ENCODE data around the gene DNLZ.
"Not testable (repeated sequence)": the region's sequence is repeated elsewhere in the genome, so short reads cannot be mapped to it uniquely, and the experiment has no call there.

Gene DNLZ

GRCh38 chr9:136328011-136328621 lies 35.4 kb downstream of the DNLZ start:
- DNase-seq = no peak
- intact Hi-C loops (cut with DNase I) = no loop called here

GRCh38 chr9:136327304-136327974 lies 36.1 kb downstream of the DNLZ start, which contains the start of gene GPSM1:
Gene GPSM1 (plus strand): TSS chr9:136327539. CDS start chr9:136327696, 157 bp downstream.
- intact Hi-C loops (cut with DNase I) = no loop called here
- DNase-seq = peak in 38 of 42 donors; percentile 43 to 80 (median 60)

- no peak for DNase-seq
- intact Hi-C loops (cut with DNase I) = no loop called here
These were observed 36.7 kb downstream of the DNLZ start for GRCh38 chr9:136326761-136327303.

GRCh38 chr9:136326061-136326760 lies 37.3 kb downstream of the DNLZ start:
- DNase-seq = peak in 23 of 42 donors; percentile 20 to 70 (median 39)
- intact Hi-C loops (cut with DNase I) = no loop called here

- intact Hi-C loops (cut with DNase I) = no loop called here
- no peak for DNase-seq
These were observed 38.2 kb downstream of the DNLZ start for GRCh38 chr9:136325358-136325757.

GRCh38 chr9:136324501-136325300 lies 38.8 kb downstream of the DNLZ start:
- DNase-seq = no peak
- intact Hi-C loops (cut with DNase I) = no loop called here

- no peak for DNase-seq
- intact Hi-C loops (cut with DNase I) = no loop called here
These were observed 40.2 kb downstream of the DNLZ start for GRCh38 chr9:136323371-136323789.

DNA sequence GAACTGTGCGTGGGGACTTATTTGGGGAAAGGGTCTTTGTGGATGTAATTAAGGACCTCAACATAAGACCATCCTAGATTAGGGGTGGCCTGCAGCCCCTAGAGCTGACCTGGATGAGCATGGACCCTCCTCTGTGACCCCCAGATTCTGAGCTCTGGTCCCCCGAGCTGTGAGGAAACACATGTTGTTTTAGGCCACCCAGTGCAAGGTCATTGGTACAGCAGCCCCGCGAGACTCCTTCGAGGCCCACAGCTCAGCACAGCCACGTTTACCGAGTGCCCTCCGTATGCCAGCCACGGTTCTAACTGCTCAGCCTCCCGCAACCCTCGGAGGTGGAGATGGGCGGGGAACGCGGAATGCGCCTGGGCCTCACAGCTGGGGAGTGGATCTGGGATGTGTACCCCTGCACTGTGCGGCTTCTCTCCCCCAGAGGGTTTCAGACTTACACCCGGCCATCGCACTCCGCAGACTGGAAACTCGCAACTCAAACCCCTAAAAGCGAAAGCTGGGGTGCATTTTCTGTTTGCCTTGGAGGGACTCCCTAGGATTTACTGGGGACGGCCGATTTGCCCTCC lies 40.7 kb downstream of the DNLZ start:
- intact Hi-C loops (cut with DNase I) = no loop called here
- no peak for DNase-seq

DNA sequence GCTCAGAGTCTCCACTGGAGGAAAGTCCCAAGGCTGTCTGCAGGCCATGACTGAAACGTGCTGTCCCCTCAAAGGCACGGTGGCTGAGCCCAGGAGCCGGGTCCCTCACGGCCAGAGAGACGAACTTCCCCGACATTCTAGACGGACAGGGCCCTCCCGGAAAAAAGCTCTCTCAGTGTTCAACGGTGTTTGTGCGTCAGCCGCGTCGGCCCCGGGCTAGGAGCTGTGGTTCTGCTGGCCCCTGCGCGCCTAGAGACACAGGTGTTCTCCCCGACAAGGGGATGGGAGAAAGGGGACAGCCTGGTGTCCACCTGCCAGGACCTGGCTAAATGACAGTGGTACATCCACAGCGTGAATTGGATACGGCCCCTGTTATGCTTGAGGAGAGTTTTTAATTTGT lies 42.0 kb downstream of the DNLZ start:
- intact Hi-C loops (cut with DNase I) = no loop called here
- DNase-seq = no peak

DNA sequence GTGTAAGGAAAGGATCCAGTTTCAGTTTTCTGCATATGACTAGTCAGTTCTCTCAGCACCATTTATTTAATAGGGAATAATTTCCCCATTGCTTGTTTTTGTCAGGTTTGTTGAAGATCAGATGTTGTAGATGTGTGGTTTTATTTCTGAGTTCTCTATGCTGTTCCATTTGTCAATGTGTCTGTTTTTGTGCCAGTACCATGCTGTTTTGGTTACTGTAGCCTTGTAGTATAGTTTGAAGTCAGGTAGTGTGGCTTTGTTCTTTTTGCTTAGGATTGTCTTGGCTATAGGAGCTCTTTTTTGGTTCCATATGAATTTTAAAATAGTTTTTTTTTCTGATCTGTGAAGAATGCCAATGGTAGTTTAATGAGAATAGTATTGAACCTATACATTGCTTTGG lies 42.6 kb downstream of the DNLZ start:
- DNase-seq; intact Hi-C loops (cut with DNase I): not testable (repeated sequence)

DNA sequence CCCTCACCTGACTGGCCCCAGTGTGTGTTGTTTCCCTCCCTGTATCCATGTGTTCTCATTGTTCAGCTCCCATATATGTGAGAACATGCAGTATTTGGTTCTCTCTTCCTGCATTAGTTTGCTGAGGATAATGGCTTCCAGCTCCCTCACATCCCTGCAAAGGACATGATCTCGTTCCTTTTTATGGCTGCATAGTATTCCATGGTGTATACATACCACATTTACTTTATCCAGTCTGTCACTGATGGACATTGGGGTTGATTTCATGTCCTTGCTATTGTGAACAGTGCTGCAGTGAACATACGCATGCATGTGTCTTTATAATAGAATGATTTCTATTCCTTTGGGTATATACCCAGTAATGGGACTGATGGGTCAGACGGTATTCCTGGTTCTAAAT lies 43.6 kb downstream of the DNLZ start:
- intact Hi-C loops (cut with DNase I); DNase-seq: not testable (repeated sequence)

DNA sequence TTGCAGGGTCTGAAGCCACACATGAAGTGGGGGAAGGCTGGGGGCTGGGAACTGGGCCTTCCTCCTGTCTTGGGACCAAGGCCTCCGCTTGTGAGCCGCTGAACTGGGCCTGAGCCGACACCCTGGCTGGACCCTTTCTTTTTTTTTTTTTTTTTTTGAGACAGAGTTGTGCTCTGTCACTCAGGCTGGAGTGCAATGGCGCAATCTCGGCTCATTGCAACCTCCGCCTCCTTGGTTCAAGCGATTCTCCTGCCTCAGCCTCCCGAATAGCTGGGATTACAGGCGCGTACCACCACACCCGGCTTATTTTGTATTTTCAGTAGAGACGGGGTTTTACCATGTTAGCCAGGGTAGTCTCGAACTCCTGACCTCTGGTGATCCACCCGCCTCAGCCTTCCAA lies 44.3 kb downstream of the DNLZ start:
- DNase-seq; intact Hi-C loops (cut with DNase I): not testable (repeated sequence)

- DNase-seq = no peak
- intact Hi-C loops (cut with DNase I) = no loop called here
These were observed 44.7 kb downstream of the DNLZ start for GRCh38 chr9:136318776-136319241.

GRCh38 chr9:136318111-136318775 lies 45.3 kb downstream of the DNLZ start:
- intact Hi-C loops (cut with DNase I) = no loop called here
- no peak for DNase-seq

- DNase-seq = no peak
- intact Hi-C loops (cut with DNase I) = no loop called here
These were observed 45.8 kb downstream of the DNLZ start for GRCh38 chr9:136317695-136318094.

DNA sequence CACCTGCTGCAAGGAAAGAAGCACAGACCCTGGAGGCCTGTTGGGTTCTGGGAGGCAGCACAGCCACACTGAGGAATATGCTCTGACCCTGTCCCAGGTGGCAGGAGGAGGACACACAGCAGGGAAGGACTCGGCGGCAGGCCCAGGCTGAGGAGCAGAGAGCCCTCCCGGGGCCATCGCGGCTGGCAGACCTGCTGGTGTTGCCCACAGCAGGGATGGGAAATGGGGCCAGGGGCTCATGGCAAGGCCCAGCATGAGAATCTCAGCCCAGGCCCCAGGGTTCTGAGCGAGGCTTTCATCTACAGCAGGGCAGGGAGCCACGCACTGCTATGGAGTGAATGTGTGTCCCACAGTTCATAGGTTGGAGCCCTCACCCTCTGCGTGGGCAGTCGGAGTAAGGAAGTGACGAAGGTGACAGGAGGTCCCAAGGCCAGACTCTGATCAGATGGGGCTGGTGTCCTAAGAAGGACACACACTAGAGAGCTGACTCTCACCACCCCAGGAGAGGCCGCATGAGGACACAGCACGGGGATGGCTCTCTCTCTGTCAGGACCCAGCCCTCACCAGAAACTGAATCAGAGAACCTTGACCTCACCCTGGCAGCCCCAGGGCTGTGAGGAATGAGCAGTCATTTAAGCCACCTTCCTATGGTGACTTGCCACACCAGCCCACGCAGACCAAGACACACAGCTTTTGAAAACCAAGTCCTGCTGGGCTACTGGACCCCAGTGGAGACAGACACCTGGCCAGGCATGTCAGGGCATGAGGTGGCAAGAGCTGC lies 46.5 kb downstream of the DNLZ start:
- intact Hi-C loops (cut with DNase I) = no loop called here
- no peak for DNase-seq

- DNase-seq = no peak
- intact Hi-C loops (cut with DNase I) = no loop called here
These were observed 47.2 kb downstream of the DNLZ start for GRCh38 chr9:136316271-136316751.

All from head of caudate nucleus (tissue), 42 donors.